ENCODE data around the gene ISCU.
A peak's percentile ranks its signal among the peaks of the same experiment; 100 is the strongest.

DNA sequence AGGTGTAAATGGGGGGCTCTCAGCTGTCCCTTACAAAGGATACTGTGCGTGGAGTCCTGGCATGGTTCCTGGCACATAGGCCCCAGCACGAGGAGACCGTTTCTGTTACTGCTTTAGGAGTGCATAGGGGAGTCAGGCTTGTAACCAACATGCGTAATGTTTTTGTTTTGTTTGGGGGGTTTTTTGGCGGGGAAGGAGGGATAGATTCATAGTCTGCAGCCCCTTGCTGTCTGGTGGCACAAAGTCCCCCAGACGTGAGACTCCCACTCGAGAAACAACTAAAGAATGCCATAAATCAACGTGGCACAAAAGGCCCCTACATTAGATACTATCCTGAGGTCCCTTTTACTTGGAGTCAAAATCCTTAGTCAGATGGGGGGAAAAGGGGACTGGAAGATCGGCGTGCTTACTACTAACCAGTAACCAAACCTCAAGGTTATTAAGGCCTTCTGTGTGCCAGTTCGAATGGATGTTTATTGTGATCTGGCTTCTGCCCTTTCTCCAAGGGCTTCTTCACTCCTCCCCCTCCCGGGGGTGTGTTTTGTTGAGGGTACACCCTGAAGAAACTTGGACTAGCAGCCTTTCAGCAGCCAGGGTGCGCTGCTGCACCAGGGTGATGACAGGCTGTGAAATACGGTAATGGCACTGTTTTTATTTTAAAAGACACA lies 874 bp downstream of the ISCU start:
- TF ChIP-seq, protein P1, sequence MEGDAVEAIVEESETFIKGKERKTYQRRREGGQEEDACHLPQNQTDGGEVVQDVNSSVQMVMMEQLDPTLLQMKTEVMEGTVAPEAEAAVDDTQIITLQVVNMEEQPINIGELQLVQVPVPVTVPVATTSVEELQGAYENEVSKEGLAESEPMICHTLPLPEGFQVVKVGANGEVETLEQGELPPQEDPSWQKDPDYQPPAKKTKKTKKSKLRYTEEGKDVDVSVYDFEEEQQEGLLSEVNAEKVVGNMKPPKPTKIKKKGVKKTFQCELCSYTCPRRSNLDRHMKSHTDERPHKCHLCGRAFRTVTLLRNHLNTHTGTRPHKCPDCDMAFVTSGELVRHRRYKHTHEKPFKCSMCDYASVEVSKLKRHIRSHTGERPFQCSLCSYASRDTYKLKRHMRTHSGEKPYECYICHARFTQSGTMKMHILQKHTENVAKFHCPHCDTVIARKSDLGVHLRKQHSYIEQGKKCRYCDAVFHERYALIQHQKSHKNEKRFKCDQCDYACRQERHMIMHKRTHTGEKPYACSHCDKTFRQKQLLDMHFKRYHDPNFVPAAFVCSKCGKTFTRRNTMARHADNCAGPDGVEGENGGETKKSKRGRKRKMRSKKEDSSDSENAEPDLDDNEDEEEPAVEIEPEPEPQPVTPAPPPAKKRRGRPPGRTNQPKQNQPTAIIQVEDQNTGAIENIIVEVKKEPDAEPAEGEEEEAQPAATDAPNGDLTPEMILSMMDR (IDR thresholded peaks at IDR 0.05), result peak; percentile 81 to 94 (median 86)
- TF ChIP-seq POLR2A (IDR thresholded peaks at IDR 0.05) (peak; percentile 81), POLR2AphosphoS5 (IDR thresholded peaks at IDR 0.05) (peak; percentile 77 to 92 (median 90))
